HL-60 (cell line): Measurements from ENCODE around the gene RAP1GAP2.

Experiments used
- DNase-seq, 2 experiments: peaks; one replicate each; pipeline ENCODE4 v3.0.0-alpha.2; 2010 to 2020; ENCODE audit warnings: low read depth in 1 of 2, low spot score in 1 of 2
- H3K27ac ChIP-seq: fragments of 250-450 bp; sonication (Bioruptor Pico); replicated peaks from 2 replicates; pipeline ENCODE4 v1.5.1; 2020; ENCODE audit warnings: mild to moderate bottlenecking, moderate library complexity
- H3K27me3 ChIP-seq: fragments of 250-450 bp; sonication (Bioruptor Pico); 2 replicates; pipeline ENCODE4 v1.5.1; 2021; ENCODE audit warnings: mild to moderate bottlenecking, moderate library complexity; ENCODE audit not compliant: insufficient read depth, poor library complexity, severe bottlenecking
- H3K4me3 ChIP-seq: replicated peaks from 2 replicates; pipeline ENCODE4 v1.5.1; 2011; ENCODE audit warnings: mild to moderate bottlenecking, control low read depth, low read length; ENCODE audit not compliant: insufficient read depth
- GABPA ChIP-seq: IDR thresholded peaks from 2 replicates; pipeline ENCODE4 v1.6.1; 2012; ENCODE audit warnings: low read depth
- POLR2AphosphoS5 ChIP-seq: IDR thresholded peaks from 2 replicates; pipeline ENCODE4 v1.6.1; 2012; ENCODE audit warnings: low read depth
- SPI1 ChIP-seq: IDR thresholded peaks from 2 replicates; pipeline ENCODE4 v1.6.1; 2012; ENCODE audit warnings: low read depth, mild to moderate bottlenecking, borderline replicate concordance
- TF ChIP-seq, protein P1 (sequence below): IDR thresholded peaks from 2 replicates; pipeline ENCODE4 v1.6.1; 2012; ENCODE audit warnings: low read depth; ENCODE audit not compliant: insufficient replicate concordance
- TF ChIP-seq, protein P2 (sequence below): IDR thresholded peaks from one replicate; pipeline ENCODE4 v1.5.1; 2011; ENCODE audit warnings: low read length, control low read depth, inconsistent platforms; ENCODE audit not compliant: insufficient read depth

RAP1GAP2 gene

DNA sequence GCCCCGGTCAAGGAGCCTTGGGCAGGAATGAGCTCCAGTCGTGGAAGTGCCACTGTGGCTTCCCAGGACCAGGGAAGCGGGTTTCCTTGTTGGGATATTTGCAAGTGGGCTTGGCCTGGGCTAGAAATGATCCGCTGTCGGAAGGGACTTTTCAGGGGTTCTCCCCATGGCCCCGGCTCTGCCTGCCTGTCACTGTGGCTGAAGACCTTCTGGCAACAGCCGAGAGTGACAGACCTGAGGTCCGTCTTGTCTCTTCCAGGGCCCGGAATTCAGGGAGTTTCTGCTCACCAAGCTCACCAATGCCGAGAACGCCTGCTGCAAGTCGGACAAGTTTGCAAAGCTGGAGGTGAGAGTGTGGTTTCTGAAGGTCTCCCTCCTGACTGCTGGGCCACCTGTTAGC is 209.5 kb downstream of the RAP1GAP2 start:
- no peak for DNase-seq
- TF ChIP-seq, protein P1, sequence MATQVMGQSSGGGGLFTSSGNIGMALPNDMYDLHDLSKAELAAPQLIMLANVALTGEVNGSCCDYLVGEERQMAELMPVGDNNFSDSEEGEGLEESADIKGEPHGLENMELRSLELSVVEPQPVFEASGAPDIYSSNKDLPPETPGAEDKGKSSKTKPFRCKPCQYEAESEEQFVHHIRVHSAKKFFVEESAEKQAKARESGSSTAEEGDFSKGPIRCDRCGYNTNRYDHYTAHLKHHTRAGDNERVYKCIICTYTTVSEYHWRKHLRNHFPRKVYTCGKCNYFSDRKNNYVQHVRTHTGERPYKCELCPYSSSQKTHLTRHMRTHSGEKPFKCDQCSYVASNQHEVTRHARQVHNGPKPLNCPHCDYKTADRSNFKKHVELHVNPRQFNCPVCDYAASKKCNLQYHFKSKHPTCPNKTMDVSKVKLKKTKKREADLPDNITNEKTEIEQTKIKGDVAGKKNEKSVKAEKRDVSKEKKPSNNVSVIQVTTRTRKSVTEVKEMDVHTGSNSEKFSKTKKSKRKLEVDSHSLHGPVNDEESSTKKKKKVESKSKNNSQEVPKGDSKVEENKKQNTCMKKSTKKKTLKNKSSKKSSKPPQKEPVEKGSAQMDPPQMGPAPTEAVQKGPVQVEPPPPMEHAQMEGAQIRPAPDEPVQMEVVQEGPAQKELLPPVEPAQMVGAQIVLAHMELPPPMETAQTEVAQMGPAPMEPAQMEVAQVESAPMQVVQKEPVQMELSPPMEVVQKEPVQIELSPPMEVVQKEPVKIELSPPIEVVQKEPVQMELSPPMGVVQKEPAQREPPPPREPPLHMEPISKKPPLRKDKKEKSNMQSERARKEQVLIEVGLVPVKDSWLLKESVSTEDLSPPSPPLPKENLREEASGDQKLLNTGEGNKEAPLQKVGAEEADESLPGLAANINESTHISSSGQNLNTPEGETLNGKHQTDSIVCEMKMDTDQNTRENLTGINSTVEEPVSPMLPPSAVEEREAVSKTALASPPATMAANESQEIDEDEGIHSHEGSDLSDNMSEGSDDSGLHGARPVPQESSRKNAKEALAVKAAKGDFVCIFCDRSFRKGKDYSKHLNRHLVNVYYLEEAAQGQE, result no peak
- TF ChIP-seq GABPA, result no peak
- TF ChIP-seq, protein P2, sequence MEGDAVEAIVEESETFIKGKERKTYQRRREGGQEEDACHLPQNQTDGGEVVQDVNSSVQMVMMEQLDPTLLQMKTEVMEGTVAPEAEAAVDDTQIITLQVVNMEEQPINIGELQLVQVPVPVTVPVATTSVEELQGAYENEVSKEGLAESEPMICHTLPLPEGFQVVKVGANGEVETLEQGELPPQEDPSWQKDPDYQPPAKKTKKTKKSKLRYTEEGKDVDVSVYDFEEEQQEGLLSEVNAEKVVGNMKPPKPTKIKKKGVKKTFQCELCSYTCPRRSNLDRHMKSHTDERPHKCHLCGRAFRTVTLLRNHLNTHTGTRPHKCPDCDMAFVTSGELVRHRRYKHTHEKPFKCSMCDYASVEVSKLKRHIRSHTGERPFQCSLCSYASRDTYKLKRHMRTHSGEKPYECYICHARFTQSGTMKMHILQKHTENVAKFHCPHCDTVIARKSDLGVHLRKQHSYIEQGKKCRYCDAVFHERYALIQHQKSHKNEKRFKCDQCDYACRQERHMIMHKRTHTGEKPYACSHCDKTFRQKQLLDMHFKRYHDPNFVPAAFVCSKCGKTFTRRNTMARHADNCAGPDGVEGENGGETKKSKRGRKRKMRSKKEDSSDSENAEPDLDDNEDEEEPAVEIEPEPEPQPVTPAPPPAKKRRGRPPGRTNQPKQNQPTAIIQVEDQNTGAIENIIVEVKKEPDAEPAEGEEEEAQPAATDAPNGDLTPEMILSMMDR, result no peak
- TF ChIP-seq POLR2AphosphoS5, result no peak
- TF ChIP-seq SPI1, result no peak
- Histone ChIP-seq H3K27me3 (no peaks in the 10 kb centered on the region), H3K27ac (no peak overlapping the region), H3K4me3 (no peak overlapping the region)

DNA sequence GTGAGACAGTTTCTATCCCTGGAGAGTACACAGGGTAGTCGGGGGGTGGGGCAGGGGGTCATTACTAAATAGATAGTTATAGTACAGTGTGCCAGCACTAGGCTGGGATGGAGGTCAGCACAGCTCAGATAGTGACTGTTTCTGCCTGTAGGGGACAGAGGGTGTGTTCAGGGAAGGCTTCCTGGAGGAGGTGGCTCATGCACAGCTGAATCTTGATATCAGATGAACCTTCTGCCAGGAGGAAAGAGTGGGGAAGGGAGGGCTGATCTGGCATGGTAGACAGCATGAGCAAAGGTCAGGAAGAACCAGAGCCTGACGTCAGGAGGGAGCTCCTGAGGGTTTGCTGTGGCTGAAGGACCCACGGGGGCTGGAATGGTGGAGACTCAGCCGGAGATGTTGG is 210.6 kb downstream of the RAP1GAP2 start:
- no peak for TF ChIP-seq GABPA
- TF ChIP-seq SPI1, result no peak
- TF ChIP-seq, protein P1, result no peak
- TF ChIP-seq, protein P2, result no peak
- no peak for TF ChIP-seq POLR2AphosphoS5
- DNase-seq, result no peak
- Histone ChIP-seq H3K27ac (no peak overlapping the region), H3K4me3 (no peak overlapping the region), H3K27me3 (no peaks in the 10 kb centered on the region)

DNA sequence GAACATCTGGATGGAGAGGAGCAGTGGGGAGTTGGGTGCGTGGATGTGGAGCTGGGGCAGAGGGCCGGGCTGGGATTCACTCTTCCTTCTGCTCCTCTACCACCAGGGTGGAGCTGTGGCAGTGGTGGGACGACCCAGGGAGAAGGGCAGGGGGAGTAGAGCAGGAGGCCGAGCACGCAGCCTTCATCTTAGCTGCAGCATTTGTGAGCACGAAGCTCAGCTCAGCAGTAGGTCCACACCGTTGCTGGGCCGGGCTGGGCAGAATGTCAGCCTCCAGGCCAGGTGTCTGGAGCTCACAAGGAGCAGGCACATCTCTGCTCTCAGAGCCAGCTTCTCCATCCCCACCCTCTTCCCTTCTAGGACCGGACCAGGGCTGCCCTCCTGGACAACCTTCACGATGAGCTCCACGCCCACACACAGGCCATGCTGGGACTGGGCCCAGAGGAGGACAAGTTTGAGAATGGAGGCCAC is 211.4 kb downstream of the RAP1GAP2 start:
- no peak for DNase-seq
- H3K27ac ChIP-seq, result no peak overlapping the region
- TF ChIP-seq SPI1 (no peak), POLR2AphosphoS5 (no peak), GABPA (no peak)
- TF ChIP-seq, protein P1, result no peak
- TF ChIP-seq, protein P2, result no peak
- no peaks in the 10 kb centered on the region for H3K27me3 ChIP-seq
- no peak overlapping the region for H3K4me3 ChIP-seq
